Panc1 (cell line): ENCODE results near the gene ZNF580. TPM values are rescaled to one million over a fixed set of nuclear protein-coding genes. Genes with fewer than 3 reads are reported as not detected.

Experiments
- ATAC-seq: fragments of 200-7000 bp; cut with Tn5 transposase; 2 replicates; pipeline ENCODE4 v1.9.1; 2020; ENCODE audit warnings: mild to moderate bottlenecking, moderate library complexity
- BruUV-seq: library from RNA; stranded (reverse); fragments of 400-500 nt; replicated peaks from 2 replicates; lab custom pipeline; 2021; lab: Mats Ljungman, UMichigan
- CTCF ChIA-PET: fragments of 300-600 bp; sonication (Branson Sonifier 250); formaldehyde crosslinking; loops from one replicate; lab custom pipeline; 2022; ENCODE audit warnings: antibody characterized with exemption; lab: Charles Lee
- POLR2A ChIA-PET: fragments of 300-600 bp; sonication (Branson Sonifier 250); formaldehyde crosslinking; loops from one replicate; lab custom pipeline; 2022; ENCODE audit warnings: antibody characterized with exemption; lab: Charles Lee
- DNase-seq: peaks from one replicate; pipeline ENCODE4 v3.0.0-alpha.2; 2010; ENCODE audit warnings: low read depth, low spot score
- H3K27ac ChIP-seq: 2 replicates; pipeline ENCODE4 v1.5.1; 2011; ENCODE audit warnings: mild to moderate bottlenecking, low read length, inconsistent platforms
- H3K27me3 ChIP-seq: fragments of 200-500 bp; sonication (Bioruptor generic); 2 replicates; pipeline ENCODE4 v1.6.0; 2014; ENCODE audit warnings: low read length, inconsistent platforms; ENCODE audit not compliant: control insufficient read depth, insufficient read depth
- H3K36me3 ChIP-seq: fragments of 200-500 bp; sonication (Bioruptor generic); 2 replicates; pipeline ENCODE4 v1.5.1; 2014; ENCODE audit warnings: inconsistent platforms, mild to moderate bottlenecking, low read length, moderate library complexity; ENCODE audit not compliant: control insufficient read depth, insufficient read depth
- H3K4me1 ChIP-seq: 2 replicates; pipeline ENCODE4 v1.5.1; 2011; ENCODE audit warnings: inconsistent platforms, mild to moderate bottlenecking, low read length, moderate library complexity; ENCODE audit not compliant: control insufficient read depth, insufficient read depth
- H3K4me3 ChIP-seq, 2 experiments: 2 replicates each; pipeline ENCODE4 v1.5.1; 2011 to 2012; ENCODE audit warnings: low read depth in 2 of 2, low read length in 2 of 2, mild to moderate bottlenecking in 2 of 2, inconsistent platforms in 1 of 2, moderate library complexity in 1 of 2
- H3K9me3 ChIP-seq: fragments of 200-500 bp; sonication (Bioruptor generic); 2 replicates; pipeline ENCODE4 v1.5.1; 2014; ENCODE audit warnings: low read depth, mild to moderate bottlenecking, inconsistent platforms, low read length, moderate library complexity; ENCODE audit not compliant: control insufficient read depth, insufficient read depth
- POLR2AphosphoS5 ChIP-seq: IDR thresholded peaks from 2 replicates; pipeline ENCODE4 v1.6.1; 2012; ENCODE audit warnings: mild to moderate bottlenecking, low read depth, low read length, moderate library complexity
- SIN3A ChIP-seq: IDR thresholded peaks from 2 replicates; pipeline ENCODE4 v1.6.1; 2012; ENCODE audit warnings: low read depth, mild to moderate bottlenecking, low read length, moderate library complexity, borderline replicate concordance; ENCODE audit not compliant: insufficient read depth
- TCF7L2 ChIP-seq: IDR thresholded peaks from 2 replicates; pipeline ENCODE4 v1.6.1; 2011; ENCODE audit warnings: mild to moderate bottlenecking, low read depth, low read length, inconsistent platforms
- in situ Hi-C: cut with HindIII; loops from 2 replicates; pipeline ENCODE4 v1.10.0; 2016; ENCODE audit warnings: low sequenced_read_pairs, low pct_unique_long_range_greater_than_20kb
- intact Hi-C: fragments of 100-400 bp; cut with micrococcal nuclease; formaldehyde crosslinking; loops from one replicate; pipeline ENCODE4 v1.10.0; 2022; ENCODE audit not compliant: unreplicated experiment
- total RNA-seq: library from RNA; stranded (reverse); gene quantifications from one replicate; pipeline ENCODE4 v1.2.1, GENCODE V29; 2021; ENCODE audit not compliant: unreplicated experiment
- TF ChIP-seq, protein P1 (sequence below), 2 experiments: IDR thresholded peaks; 2 replicates each; pipeline ENCODE4 v1.6.1; 2011 to 2012; ENCODE audit warnings: low read depth in 2 of 2, control low read depth in 1 of 2, low read length in 1 of 2, mild to moderate bottlenecking in 1 of 2, moderate library complexity in 1 of 2; ENCODE audit not compliant: insufficient read depth in 1 of 2
- TF ChIP-seq, protein P2 (sequence below): fragments of 450-650 bp; IDR thresholded peaks from 2 replicates; pipeline ENCODE4 v1.5.1; 2017; ENCODE audit warnings: mild to moderate bottlenecking

The ZNF580 gene
- total RNA-seq, 1 experiment from 2014 or later, result 58.0 TPM

DNA sequence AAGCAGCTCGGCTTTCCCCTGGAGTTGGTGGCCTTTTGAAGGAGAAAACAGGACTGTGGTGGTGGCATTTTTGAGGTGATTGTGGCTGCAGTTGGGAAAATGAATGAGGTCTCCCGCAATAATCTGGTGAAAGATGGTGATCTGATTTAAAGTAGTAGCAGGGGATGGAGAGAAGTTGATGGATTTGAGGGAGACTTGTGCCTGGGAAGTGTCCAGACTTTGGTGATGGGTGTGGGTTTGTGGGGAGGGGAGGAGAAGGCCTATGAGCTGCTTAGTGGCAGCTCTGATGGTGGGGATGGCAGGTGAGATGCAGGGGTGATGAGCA lies 30.2 kb downstream of the ZNF580 start:
- H3K36me3 ChIP-seq, result peaks cover 23% of the 10 kb centered on the region
- DNase-seq (no peak), ATAC-seq (no peak)
- peaks cover 80% of the 10 kb centered on the region for H3K4me1 ChIP-seq
- POLR2A ChIA-PET, result interaction anchor here (1.8 kb wide), 1 partner anchor 17 kb away, joined by 5 read pairs; the partner anchor contains the start of gene U2AF2
- no peak for TF ChIP-seq TCF7L2
- no peak for TF ChIP-seq POLR2AphosphoS5
- TF ChIP-seq SIN3A, result no peak
- TF ChIP-seq, protein P1, sequence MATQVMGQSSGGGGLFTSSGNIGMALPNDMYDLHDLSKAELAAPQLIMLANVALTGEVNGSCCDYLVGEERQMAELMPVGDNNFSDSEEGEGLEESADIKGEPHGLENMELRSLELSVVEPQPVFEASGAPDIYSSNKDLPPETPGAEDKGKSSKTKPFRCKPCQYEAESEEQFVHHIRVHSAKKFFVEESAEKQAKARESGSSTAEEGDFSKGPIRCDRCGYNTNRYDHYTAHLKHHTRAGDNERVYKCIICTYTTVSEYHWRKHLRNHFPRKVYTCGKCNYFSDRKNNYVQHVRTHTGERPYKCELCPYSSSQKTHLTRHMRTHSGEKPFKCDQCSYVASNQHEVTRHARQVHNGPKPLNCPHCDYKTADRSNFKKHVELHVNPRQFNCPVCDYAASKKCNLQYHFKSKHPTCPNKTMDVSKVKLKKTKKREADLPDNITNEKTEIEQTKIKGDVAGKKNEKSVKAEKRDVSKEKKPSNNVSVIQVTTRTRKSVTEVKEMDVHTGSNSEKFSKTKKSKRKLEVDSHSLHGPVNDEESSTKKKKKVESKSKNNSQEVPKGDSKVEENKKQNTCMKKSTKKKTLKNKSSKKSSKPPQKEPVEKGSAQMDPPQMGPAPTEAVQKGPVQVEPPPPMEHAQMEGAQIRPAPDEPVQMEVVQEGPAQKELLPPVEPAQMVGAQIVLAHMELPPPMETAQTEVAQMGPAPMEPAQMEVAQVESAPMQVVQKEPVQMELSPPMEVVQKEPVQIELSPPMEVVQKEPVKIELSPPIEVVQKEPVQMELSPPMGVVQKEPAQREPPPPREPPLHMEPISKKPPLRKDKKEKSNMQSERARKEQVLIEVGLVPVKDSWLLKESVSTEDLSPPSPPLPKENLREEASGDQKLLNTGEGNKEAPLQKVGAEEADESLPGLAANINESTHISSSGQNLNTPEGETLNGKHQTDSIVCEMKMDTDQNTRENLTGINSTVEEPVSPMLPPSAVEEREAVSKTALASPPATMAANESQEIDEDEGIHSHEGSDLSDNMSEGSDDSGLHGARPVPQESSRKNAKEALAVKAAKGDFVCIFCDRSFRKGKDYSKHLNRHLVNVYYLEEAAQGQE (IDR thresholded peaks at IDR 0.05; ENCODE audit: insufficient read depth in 1 of 2, low read depth in 2 of 2, low read length in 1 of 2), result no peak
- TF ChIP-seq, protein P2, sequence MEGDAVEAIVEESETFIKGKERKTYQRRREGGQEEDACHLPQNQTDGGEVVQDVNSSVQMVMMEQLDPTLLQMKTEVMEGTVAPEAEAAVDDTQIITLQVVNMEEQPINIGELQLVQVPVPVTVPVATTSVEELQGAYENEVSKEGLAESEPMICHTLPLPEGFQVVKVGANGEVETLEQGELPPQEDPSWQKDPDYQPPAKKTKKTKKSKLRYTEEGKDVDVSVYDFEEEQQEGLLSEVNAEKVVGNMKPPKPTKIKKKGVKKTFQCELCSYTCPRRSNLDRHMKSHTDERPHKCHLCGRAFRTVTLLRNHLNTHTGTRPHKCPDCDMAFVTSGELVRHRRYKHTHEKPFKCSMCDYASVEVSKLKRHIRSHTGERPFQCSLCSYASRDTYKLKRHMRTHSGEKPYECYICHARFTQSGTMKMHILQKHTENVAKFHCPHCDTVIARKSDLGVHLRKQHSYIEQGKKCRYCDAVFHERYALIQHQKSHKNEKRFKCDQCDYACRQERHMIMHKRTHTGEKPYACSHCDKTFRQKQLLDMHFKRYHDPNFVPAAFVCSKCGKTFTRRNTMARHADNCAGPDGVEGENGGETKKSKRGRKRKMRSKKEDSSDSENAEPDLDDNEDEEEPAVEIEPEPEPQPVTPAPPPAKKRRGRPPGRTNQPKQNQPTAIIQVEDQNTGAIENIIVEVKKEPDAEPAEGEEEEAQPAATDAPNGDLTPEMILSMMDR, result no peak
- H3K4me3 ChIP-seq, result no peak overlapping the region
- H3K27me3 ChIP-seq, result no peaks in the 10 kb centered on the region
- CTCF ChIA-PET, result interaction anchor here (1.0 kb wide), 1 partner anchor 17 kb away, joined by 3 read pairs; no protein-coding TSS in a partner anchor
- in situ Hi-C loops (no loop called here), intact Hi-C loops (no loop called here)
- BruUV-seq, result no TSS peak
- H3K9me3 ChIP-seq, result no peaks in the 10 kb centered on the region
- H3K27ac ChIP-seq, result peak overlapping the region; percentile 96

DNA sequence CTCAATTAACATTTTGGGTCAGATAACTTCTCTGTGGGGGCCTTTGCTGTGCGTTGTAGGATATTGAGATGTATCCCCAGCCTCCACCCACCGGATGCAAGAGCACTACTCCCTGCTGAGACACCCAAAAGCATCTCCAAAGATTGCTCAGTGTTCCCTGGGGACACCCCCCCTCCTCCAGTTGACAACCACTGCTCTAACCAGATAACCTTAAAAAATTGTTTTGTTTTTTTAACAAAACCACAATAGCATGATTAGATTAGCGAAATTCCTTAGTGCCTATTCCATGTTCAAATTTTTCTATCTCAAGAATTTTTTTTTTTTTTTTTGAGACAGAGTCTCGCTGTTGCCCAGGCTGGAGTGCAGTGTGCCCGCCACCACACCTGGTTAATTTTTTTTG lies 31.6 kb downstream of the ZNF580 start:
- intact Hi-C loops, result no loop called here
- no peak for TF ChIP-seq SIN3A
- TF ChIP-seq, protein P2, result no peak
- TF ChIP-seq TCF7L2, result no peak
- TF ChIP-seq, protein P1 (IDR thresholded peaks at IDR 0.05; ENCODE audit: insufficient read depth in 1 of 2, low read depth in 2 of 2, low read length in 1 of 2), result no peak
- no peak for TF ChIP-seq POLR2AphosphoS5
- Histone ChIP-seq H3K4me1 (peaks cover 80% of the 10 kb centered on the region), H3K27ac (peak overlapping the region; percentile 96), H3K36me3 (peaks cover 21% of the 10 kb centered on the region), H3K27me3 (no peaks in the 10 kb centered on the region), H3K9me3 (no peaks in the 10 kb centered on the region), H3K4me3 (no peak overlapping the region)
- ATAC-seq (no peak), DNase-seq (no peak)
- CTCF ChIA-PET, result interaction anchor here (0.7 to 2.3 kb wide), 2 partner anchors 15 to 164 kb away, joined by 4 to 7 read pairs; no protein-coding TSS in a partner anchor
- BruUV-seq, result no TSS peak
- in situ Hi-C loops, result no loop called here
- POLR2A ChIA-PET, result no interaction called here
